IMR-90 (cell line): ENCODE results near the gene GTF3C4. TPM values are rescaled to one million over a fixed set of nuclear protein-coding genes. Genes with fewer than 3 reads are reported as not detected.

Experiments used
- ATAC-seq: fragments of 200-7000 bp; cut with Tn5 transposase; 2 replicates; pipeline ENCODE4 v1.9.1; 2020; ENCODE audit warnings: low read depth, mild to moderate bottlenecking, moderate library complexity
- BruUV-seq: library from RNA; stranded (reverse); fragments of 400-500 nt; replicated peaks from 2 replicates; lab custom pipeline; 2021; lab: Mats Ljungman, UMichigan
- CTCF ChIA-PET: fragments of 300-600 bp; formaldehyde crosslinking; extraction: SDS; loops from one replicate; lab custom pipeline; 2021; ENCODE audit warnings: antibody characterized with exemption; lab: Yijun Ruan, JAX
- POLR2A ChIA-PET: fragments of 300-600 bp; sonication (Branson Sonifier 250); formaldehyde crosslinking; loops from one replicate; lab custom pipeline; 2022; ENCODE audit warnings: antibody characterized with exemption; ENCODE audit not compliant: unreplicated experiment; lab: Charles Lee
- DNase-seq: peaks from one replicate; pipeline ENCODE4 v3.0.0; 2013
- H2AFZ ChIP-seq: replicated peaks from 2 replicates; pipeline ENCODE3; 2013; ENCODE audit warnings: low read length, mild to moderate bottlenecking; ENCODE audit not compliant: poor library complexity
- H2AK5ac ChIP-seq: 2 replicates; pipeline ENCODE4 v1.6.1; 2013; ENCODE audit warnings: low read depth, low read length, inconsistent platforms
- H2AK9ac ChIP-seq: replicated peaks from 2 replicates; pipeline ENCODE3; 2013; ENCODE audit warnings: mild to moderate bottlenecking, low read depth, low read length, moderate library complexity; ENCODE audit not compliant: poor library complexity
- H2BK120ac ChIP-seq: 2 replicates; pipeline ENCODE4 v1.6.1; 2013; ENCODE audit warnings: low read depth, low read length, inconsistent platforms
- H2BK15ac ChIP-seq: 3 replicates; pipeline ENCODE4 v1.6.1; 2013; ENCODE audit warnings: low read depth, low read length, inconsistent platforms
- H2BK20ac ChIP-seq: 2 replicates; pipeline ENCODE4 v1.6.1; 2013; ENCODE audit warnings: low read depth, mild to moderate bottlenecking, inconsistent platforms, low read length, moderate library complexity
- H2BK5ac ChIP-seq: 2 replicates; pipeline ENCODE4 v1.6.1; 2013; ENCODE audit warnings: mild to moderate bottlenecking, low read depth, low read length, inconsistent platforms; ENCODE audit not compliant: poor library complexity, severe bottlenecking
- H3K14ac ChIP-seq: replicated peaks from 2 replicates; pipeline ENCODE4 v1.6.1; 2013; ENCODE audit warnings: low read depth, low read length, inconsistent platforms
- H3K18ac ChIP-seq: 2 replicates; pipeline ENCODE4 v1.6.1; 2013; ENCODE audit warnings: low read depth, low read length, control low read depth
- H3K23ac ChIP-seq: 2 replicates; pipeline ENCODE4 v1.6.1; 2013; ENCODE audit warnings: low read depth, low read length, inconsistent platforms
- H3K27ac ChIP-seq: 2 replicates; pipeline ENCODE4 v1.5.1; 2013; ENCODE audit warnings: mild to moderate bottlenecking, control low read depth, low read length; ENCODE audit not compliant: insufficient read depth
- H3K27me3 ChIP-seq: 2 replicates; pipeline ENCODE4 v1.6.1; 2013; ENCODE audit warnings: low read length; ENCODE audit not compliant: control insufficient read depth, insufficient read depth
- H3K36me3 ChIP-seq: 2 replicates; pipeline ENCODE4 v1.6.1; 2013; ENCODE audit warnings: low read length, mixed read lengths; ENCODE audit not compliant: control insufficient read depth, insufficient read depth
- H3K4ac ChIP-seq: 2 replicates; pipeline ENCODE4 v1.6.1; 2013; ENCODE audit warnings: low read depth, low read length, inconsistent platforms
- H3K4me1 ChIP-seq: 2 replicates; pipeline ENCODE4 v1.6.1; 2013; ENCODE audit warnings: low read length, mixed read lengths; ENCODE audit not compliant: control insufficient read depth, insufficient read depth
- H3K4me2 ChIP-seq: 2 replicates; pipeline ENCODE4 v1.6.1; 2013; ENCODE audit warnings: low read depth, mild to moderate bottlenecking, control low read depth, low read length, moderate library complexity
- H3K4me3 ChIP-seq: 2 replicates; pipeline ENCODE4 v1.5.1; 2013; ENCODE audit warnings: low read depth, mild to moderate bottlenecking, control low read depth, low read length, moderate library complexity; ENCODE audit not compliant: insufficient read depth
- H3K56ac ChIP-seq: 2 replicates; pipeline ENCODE4 v1.6.1; 2013; ENCODE audit warnings: low read length, inconsistent platforms; ENCODE audit not compliant: insufficient read depth; ENCODE audit errors: extremely low read depth
- H3K79me1 ChIP-seq, 2 experiments: 2 replicates each; pipeline ENCODE4 v1.6.1; 2013; ENCODE audit warnings: low read length in 2 of 2, inconsistent platforms in 1 of 2, low read depth in 1 of 2
- H3K9ac ChIP-seq: 2 replicates; pipeline ENCODE4 v1.6.1; 2013; ENCODE audit warnings: low read depth, low read length, control low read depth
- H3K9me1 ChIP-seq: 2 replicates; pipeline ENCODE4 v1.6.1; 2013; ENCODE audit warnings: low read length, inconsistent platforms; ENCODE audit not compliant: insufficient read depth
- H3K9me3 ChIP-seq: 2 replicates; pipeline ENCODE4 v1.6.1; 2013; ENCODE audit warnings: low read length; ENCODE audit not compliant: control insufficient read depth, insufficient read depth
- H4K20me1 ChIP-seq: 2 replicates; pipeline ENCODE4 v1.6.1; 2013; ENCODE audit warnings: low read length, inconsistent platforms; ENCODE audit not compliant: insufficient read depth
- H4K5ac ChIP-seq: 2 replicates; pipeline ENCODE4 v1.6.1; 2013; ENCODE audit warnings: mild to moderate bottlenecking, low read depth, low read length, control low read depth
- H4K8ac ChIP-seq, 2 experiments: 2 replicates each; pipeline ENCODE4 v1.6.1; 2013; ENCODE audit warnings: low read depth in 2 of 2, low read length in 2 of 2, control low read depth in 1 of 2, inconsistent platforms in 1 of 2
- H4K91ac ChIP-seq: 2 replicates; pipeline ENCODE4 v1.6.1; 2013; ENCODE audit warnings: low read depth, low read length, inconsistent platforms; ENCODE audit not compliant: insufficient read depth
- BHLHE40 ChIP-seq: fragments of 150-350 bp; IDR thresholded peaks from 2 replicates; pipeline ENCODE4 v1.6.1; 2016; ENCODE audit warnings: mild to moderate bottlenecking, low read depth, low read length
- CEBPB ChIP-seq: IDR thresholded peaks from 2 replicates; pipeline ENCODE4 v1.6.1; 2012; ENCODE audit warnings: low read depth, low read length, improper control_type of control experiment
- CHD1 ChIP-seq: IDR thresholded peaks from 2 replicates; pipeline ENCODE4 v1.6.1; 2012; ENCODE audit warnings: low read depth, low read length, improper control_type of control experiment
- CTCF ChIP-seq: conservative IDR thresholded peaks from 2 replicates; pipeline ENCODE4 v1.5.1; 2012; ENCODE audit warnings: mild to moderate bottlenecking, low read depth, low read length, improper control_type of control experiment
- FOS ChIP-seq: fragments of 150-350 bp; IDR thresholded peaks from 2 replicates; pipeline ENCODE4 v1.6.1; 2016; ENCODE audit warnings: low read depth, low read length
- MAFK ChIP-seq: IDR thresholded peaks from 2 replicates; pipeline ENCODE4 v1.6.1; 2012; ENCODE audit warnings: low read depth, low read length, improper control_type of control experiment
- RAD21 ChIP-seq: IDR thresholded peaks from 2 replicates; pipeline ENCODE4 v1.6.1; 2012; ENCODE audit warnings: low read length, improper control_type of control experiment
- RCOR1 ChIP-seq: IDR thresholded peaks from 2 replicates; pipeline ENCODE4 v1.6.1; 2012; ENCODE audit warnings: mild to moderate bottlenecking, low read length, improper control_type of control experiment; ENCODE audit not compliant: insufficient replicate concordance
- RFX5 ChIP-seq: IDR thresholded peaks from 2 replicates; pipeline ENCODE4 v1.8.0; 2012; ENCODE audit warnings: low read depth, mild to moderate bottlenecking, low read length, moderate library complexity
- SMC3 ChIP-seq: fragments of 150-350 bp; IDR thresholded peaks from 2 replicates; pipeline ENCODE4 v1.6.1; 2016; ENCODE audit warnings: low read depth, mild to moderate bottlenecking, antibody characterized with exemption, low read length, moderate library complexity
- USF2 ChIP-seq: fragments of 150-350 bp; IDR thresholded peaks from 2 replicates; pipeline ENCODE4 v1.6.1; 2017; ENCODE audit warnings: mild to moderate bottlenecking, antibody characterized with exemption, low read length, low read depth
- WGBS, 2 experiments: methylation state at CpG; one replicate each; pipeline versions ENCODE4 v1.1.5 to v1.1.7; 2013; ENCODE audit warnings: missing lambda C conversion rate in 2 of 2; ENCODE audit not compliant: insufficient read length in 1 of 2; ENCODE audit errors: extremely low coverage in 2 of 2; 5-methylcytosine and 5-hydroxymethylcytosine counted together
- dilution Hi-C: fragments of 300-500 bp; cut with HindIII; formaldehyde crosslinking; loops from one replicate; pipeline ENCODE4 v1.14.3; 2018; ENCODE audit warnings: low sequenced_read_pairs; ENCODE audit not compliant: unreplicated experiment
- in situ Hi-C: fragments of 300-500 bp; cut with MboI; formaldehyde crosslinking; loops from 3 replicates; pipeline ENCODE4 v1.14.3; 2019; ENCODE audit warnings: low sequenced_read_pairs, inconsistent platforms, mixed read lengths
- intact Hi-C: fragments of 100-400 bp; cut with micrococcal nuclease; formaldehyde crosslinking; loops from 2 replicates; pipeline ENCODE4 v1.10.0; 2022
- polyA plus RNA-seq, 3 experiments: library from polyadenylated mRNA; depleted of rRNA; stranded (reverse); fragments of >200 nt; gene quantifications; 2 replicates each; pipeline ENCODE4 v1.2.3, GENCODE V29; 2012; ENCODE audit warnings: low replicate concordance in 1 of 3
- total RNA-seq: library from RNA; depleted of rRNA; stranded (reverse); fragments of >200 nt; gene quantifications from 2 replicates; pipeline ENCODE4 v1.2.3, GENCODE V29; 2012
- TF ChIP-seq, protein P1 (sequence below): fragments of 150-350 bp; IDR thresholded peaks from 2 replicates; pipeline ENCODE4 v1.6.1; 2016; ENCODE audit warnings: low read depth, mild to moderate bottlenecking, low read length, moderate library complexity, borderline replicate concordance

The GTF3C4 gene
- total and polyA plus RNA-seq, 2 of the 4 experiments (the other 2 are of a cell fraction) = 4.7 to 16.5 TPM

- DNase-seq (no peak), ATAC-seq (no peak)
- Histone ChIP-seq H3K4me1 (0 out of 2 replicates have a peak, but pooled peaks cover 3% of the 10 kb centered on the region), H3K27ac (no peak overlapping the region), H4K8ac (no peak overlapping the region), H3K9ac (no peak overlapping the region), H3K4me2 (no peak overlapping the region), H4K20me1 (peaks cover 23% of the 10 kb centered on the region; the same call in 1 of the 2 replicates), H3K27me3 (no peaks in the 10 kb centered on the region), H3K14ac (no peak overlapping the region), H2BK20ac (no peak overlapping the region), H3K9me1 (peaks cover 10% of the 10 kb centered on the region; the same call in 1 of the 2 replicates), H3K9me3 (no peaks in the 10 kb centered on the region), H3K36me3 (peaks cover 30% of the 10 kb centered on the region), H2BK120ac (no peak overlapping the region), H3K23ac (no peak overlapping the region), H3K79me1 (no peaks in the 10 kb centered on the region), H2AK5ac (no peak overlapping the region), H2AFZ (no peak overlapping the region), H4K91ac (no peak overlapping the region), H3K56ac (no peak overlapping the region), H4K5ac (no peak overlapping the region), H2BK5ac (no peak overlapping the region), H3K4ac (no peak overlapping the region), H3K18ac (no peak overlapping the region), H2AK9ac (no peak overlapping the region), H2BK15ac (no peak overlapping the region), H3K4me3 (no peak overlapping the region)
- POLR2A ChIA-PET = no interaction called here
- intact Hi-C loops = no loop called here
- no CpG with 5 or more reads among the region's 8 CpGs for WGBS, 2 experiments
- in situ Hi-C loops = no loop called here
- CTCF ChIA-PET = no interaction called here
- no peak for TF ChIP-seq RAD21
- TF ChIP-seq SMC3 = no peak
- no peak for TF ChIP-seq CEBPB
- TF ChIP-seq MAFK = no peak
- no peak for TF ChIP-seq CHD1
- TF ChIP-seq, protein P1, sequence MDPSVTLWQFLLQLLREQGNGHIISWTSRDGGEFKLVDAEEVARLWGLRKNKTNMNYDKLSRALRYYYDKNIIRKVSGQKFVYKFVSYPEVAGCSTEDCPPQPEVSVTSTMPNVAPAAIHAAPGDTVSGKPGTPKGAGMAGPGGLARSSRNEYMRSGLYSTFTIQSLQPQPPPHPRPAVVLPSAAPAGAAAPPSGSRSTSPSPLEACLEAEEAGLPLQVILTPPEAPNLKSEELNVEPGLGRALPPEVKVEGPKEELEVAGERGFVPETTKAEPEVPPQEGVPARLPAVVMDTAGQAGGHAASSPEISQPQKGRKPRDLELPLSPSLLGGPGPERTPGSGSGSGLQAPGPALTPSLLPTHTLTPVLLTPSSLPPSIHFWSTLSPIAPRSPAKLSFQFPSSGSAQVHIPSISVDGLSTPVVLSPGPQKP = no peak
- no peak for TF ChIP-seq USF2
- no peak for TF ChIP-seq RCOR1
- TF ChIP-seq CTCF = no peak
- no peak for TF ChIP-seq RFX5
- no peak for TF ChIP-seq BHLHE40
- TF ChIP-seq FOS = no peak
- dilution Hi-C loops = no loop called here
- BruUV-seq = no TSS peak
Measured at GRCh38 chr9:132628746-132629145, 41.5 kb upstream of the GTF3C4 start.
